RWPE2 (cell line): Measurements from ENCODE around the gene FAM221A.

Experiments used
- ATAC-seq: fragments of 200-7000 bp; cut with Tn5 transposase; 3 replicates; pipeline ENCODE4 v1.9.1; 2021; ENCODE audit warnings: low read depth
- DNase-seq: peaks from one replicate; pipeline ENCODE4 v3.0.0-alpha.2; 2020; ENCODE audit warnings: low spot score
- H3K27ac ChIP-seq: fragments of 450-650 bp; 2 replicates; pipeline ENCODE4 v1.5.1; 2017; ENCODE audit warnings: mild to moderate bottlenecking; ENCODE audit not compliant: poor library complexity, severe bottlenecking
- H3K27me3 ChIP-seq: fragments of 250-450 bp; sonication (Bioruptor Pico); 2 replicates; pipeline ENCODE4 v1.5.1; 2021; ENCODE audit warnings: mild to moderate bottlenecking, moderate library complexity; ENCODE audit not compliant: insufficient read depth, poor library complexity, severe bottlenecking
- H3K36me3 ChIP-seq: fragments of 250-450 bp; sonication (Bioruptor Pico); 2 replicates; pipeline ENCODE4 v1.5.1; 2020; ENCODE audit warnings: low read depth, mild to moderate bottlenecking, moderate library complexity
- H3K4me1 ChIP-seq: fragments of 250-450 bp; sonication (Bioruptor Pico); 2 replicates; pipeline ENCODE4 v1.5.1; 2021; ENCODE audit warnings: mild to moderate bottlenecking, moderate library complexity; ENCODE audit not compliant: insufficient read depth, poor library complexity, severe bottlenecking
- H3K4me3 ChIP-seq: fragments of 250-450 bp; sonication (Bioruptor Pico); 2 replicates; pipeline ENCODE4 v1.5.1; 2021; ENCODE audit warnings: mild to moderate bottlenecking, moderate library complexity; ENCODE audit not compliant: severe bottlenecking
- H3K9me3 ChIP-seq: fragments of 250-450 bp; sonication (Bioruptor Pico); 2 replicates; pipeline ENCODE4 v1.5.1; 2021; ENCODE audit warnings: mild to moderate bottlenecking, moderate library complexity; ENCODE audit not compliant: severe bottlenecking
- TF ChIP-seq, protein P1 (sequence below): fragments of 450-650 bp; IDR thresholded peaks from one replicate; pipeline ENCODE4 v1.5.1; 2017; ENCODE audit warnings: mild to moderate bottlenecking, moderate library complexity; ENCODE audit not compliant: poor library complexity, severe bottlenecking

Gene FAM221A

DNA sequence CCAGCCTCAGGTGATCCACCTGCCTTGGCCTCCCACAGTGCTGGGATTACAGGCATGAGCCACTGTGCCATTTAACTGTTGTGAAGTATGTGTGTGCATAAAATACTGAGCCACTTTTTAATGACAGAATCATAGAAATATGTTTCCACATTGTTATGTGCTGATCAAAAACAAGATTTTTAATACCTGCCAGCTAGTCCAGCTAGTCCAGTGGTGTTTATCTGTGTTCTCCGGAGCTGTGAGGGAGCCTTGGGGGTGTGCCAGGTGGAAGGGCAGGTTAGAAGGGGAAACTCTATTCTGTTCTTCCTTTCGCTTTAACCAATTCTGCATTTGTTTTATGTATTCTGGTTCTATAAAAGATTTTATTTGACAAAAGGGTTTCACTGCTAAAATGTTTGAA is 7.0 kb downstream of the FAM221A start:
- DNase-seq (no peak), ATAC-seq (peak; percentile 49; the same call in 2 of the 3 replicates)
- Histone ChIP-seq H3K4me3 (no peak overlapping the region), H3K27ac (no peak overlapping the region), H3K36me3 (no peaks in the 10 kb centered on the region), H3K4me1 (no peaks in the 10 kb centered on the region), H3K27me3 (no peaks in the 10 kb centered on the region), H3K9me3 (no peaks in the 10 kb centered on the region)
- TF ChIP-seq, protein P1, sequence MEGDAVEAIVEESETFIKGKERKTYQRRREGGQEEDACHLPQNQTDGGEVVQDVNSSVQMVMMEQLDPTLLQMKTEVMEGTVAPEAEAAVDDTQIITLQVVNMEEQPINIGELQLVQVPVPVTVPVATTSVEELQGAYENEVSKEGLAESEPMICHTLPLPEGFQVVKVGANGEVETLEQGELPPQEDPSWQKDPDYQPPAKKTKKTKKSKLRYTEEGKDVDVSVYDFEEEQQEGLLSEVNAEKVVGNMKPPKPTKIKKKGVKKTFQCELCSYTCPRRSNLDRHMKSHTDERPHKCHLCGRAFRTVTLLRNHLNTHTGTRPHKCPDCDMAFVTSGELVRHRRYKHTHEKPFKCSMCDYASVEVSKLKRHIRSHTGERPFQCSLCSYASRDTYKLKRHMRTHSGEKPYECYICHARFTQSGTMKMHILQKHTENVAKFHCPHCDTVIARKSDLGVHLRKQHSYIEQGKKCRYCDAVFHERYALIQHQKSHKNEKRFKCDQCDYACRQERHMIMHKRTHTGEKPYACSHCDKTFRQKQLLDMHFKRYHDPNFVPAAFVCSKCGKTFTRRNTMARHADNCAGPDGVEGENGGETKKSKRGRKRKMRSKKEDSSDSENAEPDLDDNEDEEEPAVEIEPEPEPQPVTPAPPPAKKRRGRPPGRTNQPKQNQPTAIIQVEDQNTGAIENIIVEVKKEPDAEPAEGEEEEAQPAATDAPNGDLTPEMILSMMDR: no peak

- H3K36me3 ChIP-seq: no peaks in the 10 kb centered on the region
- no peaks in the 10 kb centered on the region for H3K9me3 ChIP-seq
- DNase-seq: no peak
- no peaks in the 10 kb centered on the region for H3K4me1 ChIP-seq
- no peaks in the 10 kb centered on the region for H3K27me3 ChIP-seq
- H3K27ac ChIP-seq: no peak overlapping the region
- TF ChIP-seq, protein P1: no peak
- H3K4me3 ChIP-seq: no peak overlapping the region
- no peak for ATAC-seq
Measured at GRCh38 chr7:23689165-23689564, 9.2 kb downstream of the FAM221A start.

DNA sequence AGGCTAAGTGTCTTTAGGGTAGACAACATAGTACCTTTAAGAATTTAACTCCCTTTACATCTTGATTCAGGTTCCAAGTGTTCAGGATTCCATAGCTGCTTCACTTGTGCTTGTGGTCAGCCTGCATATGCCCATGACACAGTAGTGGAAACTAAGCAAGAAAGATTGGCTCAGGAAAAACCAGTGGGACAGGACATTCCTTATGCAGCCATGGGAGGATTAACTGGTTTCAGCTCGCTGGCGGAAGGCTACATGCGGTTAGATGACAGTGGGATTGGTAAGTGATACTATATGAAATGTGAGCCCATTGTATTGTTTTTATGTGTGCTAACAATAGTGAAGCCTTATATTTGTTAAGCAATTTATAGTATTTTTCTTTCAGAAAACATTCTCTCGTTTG is 11.3 kb downstream of the FAM221A start:
- H3K36me3 ChIP-seq: no peaks in the 10 kb centered on the region
- no peak for DNase-seq

GRCh38 chr7:23693224-23693623 is 13.2 kb downstream of the FAM221A start:
- ATAC-seq: no peak
- Histone ChIP-seq H3K27ac (no peak overlapping the region), H3K27me3 (no peaks in the 10 kb centered on the region), H3K4me1 (no peaks in the 10 kb centered on the region), H3K4me3 (no peak overlapping the region), H3K36me3 (no peaks in the 10 kb centered on the region), H3K9me3 (peaks cover 2% of the 10 kb centered on the region)
- DNase-seq: no peak
- TF ChIP-seq, protein P1: no peak

More for the DNA sequence above, 11.3 kb downstream of the FAM221A start:
- no peaks in the 10 kb centered on the region for H3K27me3 ChIP-seq
- TF ChIP-seq, protein P1: no peak
- H3K27ac ChIP-seq: no peak overlapping the region
- no peaks in the 10 kb centered on the region for H3K9me3 ChIP-seq
- no peak for ATAC-seq
- no peaks in the 10 kb centered on the region for H3K4me1 ChIP-seq
- no peak overlapping the region for H3K4me3 ChIP-seq

DNA sequence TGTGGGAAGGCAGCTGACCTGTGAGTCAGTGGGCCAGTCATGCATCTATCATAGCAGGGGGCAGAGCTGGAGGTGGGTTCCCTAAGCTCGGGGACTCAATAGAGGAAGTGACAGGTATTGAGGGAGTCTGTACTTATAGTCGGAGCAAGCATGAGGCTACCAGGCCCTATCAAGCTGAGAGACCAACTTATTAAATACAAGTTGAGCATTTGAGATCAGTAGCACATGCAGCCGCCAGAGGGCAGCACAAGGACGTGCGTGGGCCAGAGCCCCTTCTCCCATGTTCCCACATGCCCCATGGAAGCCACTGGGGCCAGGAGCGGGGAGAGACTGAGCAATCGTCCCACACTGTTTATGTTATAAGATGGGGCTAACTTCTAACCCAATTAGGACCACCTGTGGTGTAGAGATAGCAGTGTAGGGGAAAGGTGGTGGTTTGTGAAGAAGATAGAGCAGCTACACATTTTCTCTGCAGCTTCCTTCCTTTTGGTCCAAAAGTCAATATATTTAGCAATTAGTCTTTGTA is 17.0 kb downstream of the FAM221A start:
- DNase-seq (no peak), ATAC-seq (peak; percentile 74)
- TF ChIP-seq, protein P1: peak; percentile 85
- H3K4me1 ChIP-seq: no peaks in the 10 kb centered on the region
- no peak overlapping the region for H3K4me3 ChIP-seq
- no peak overlapping the region for H3K27ac ChIP-seq
- peaks cover 2% of the 10 kb centered on the region for H3K9me3 ChIP-seq
- H3K27me3 ChIP-seq: no peaks in the 10 kb centered on the region
- peaks cover 3% of the 10 kb centered on the region; the same call in 1 of the 2 replicates for H3K36me3 ChIP-seq
